Fibroblast of villous mesenchyme (primary cell): ENCODE data around the gene ZEB1. TPM values are rescaled to one million over a fixed set of nuclear protein-coding genes. Genes with fewer than 3 reads are reported as not detected.
A peak's percentile ranks its signal among the peaks of the same experiment; 100 is the strongest.
"Not testable (repeated sequence)": the region's sequence is repeated elsewhere in the genome, so short reads cannot be mapped to it uniquely, and the experiment has no call there.

Experiments
- DNase-seq: peaks from one replicate; pipeline ENCODE4 v3.0.0-alpha.2; 2010; ENCODE audit warnings: low read depth
- H3K4me3 ChIP-seq: 2 replicates; pipeline ENCODE4 v1.5.1; 2011; ENCODE audit warnings: low read depth, mild to moderate bottlenecking, low read length
- total RNA-seq: library from RNA; depleted of rRNA; stranded (reverse); fragments of >200 nt; gene quantifications from 2 replicates; pipeline ENCODE4 v1.2.3, GENCODE V29; 2012
- TF ChIP-seq, protein P1 (sequence below): IDR thresholded peaks from 2 replicates; pipeline ENCODE4 v1.5.1; 2012; ENCODE audit warnings: low read depth, mild to moderate bottlenecking, low read length; ENCODE audit not compliant: insufficient read depth

The ZEB1 gene
- total RNA-seq, 1 donor: 89.8 TPM

GRCh38 chr10:31362023-31362641 is 43.1 kb downstream of the ZEB1 start:
- H3K4me3 ChIP-seq: no peak overlapping the region
- TF ChIP-seq, protein P1, sequence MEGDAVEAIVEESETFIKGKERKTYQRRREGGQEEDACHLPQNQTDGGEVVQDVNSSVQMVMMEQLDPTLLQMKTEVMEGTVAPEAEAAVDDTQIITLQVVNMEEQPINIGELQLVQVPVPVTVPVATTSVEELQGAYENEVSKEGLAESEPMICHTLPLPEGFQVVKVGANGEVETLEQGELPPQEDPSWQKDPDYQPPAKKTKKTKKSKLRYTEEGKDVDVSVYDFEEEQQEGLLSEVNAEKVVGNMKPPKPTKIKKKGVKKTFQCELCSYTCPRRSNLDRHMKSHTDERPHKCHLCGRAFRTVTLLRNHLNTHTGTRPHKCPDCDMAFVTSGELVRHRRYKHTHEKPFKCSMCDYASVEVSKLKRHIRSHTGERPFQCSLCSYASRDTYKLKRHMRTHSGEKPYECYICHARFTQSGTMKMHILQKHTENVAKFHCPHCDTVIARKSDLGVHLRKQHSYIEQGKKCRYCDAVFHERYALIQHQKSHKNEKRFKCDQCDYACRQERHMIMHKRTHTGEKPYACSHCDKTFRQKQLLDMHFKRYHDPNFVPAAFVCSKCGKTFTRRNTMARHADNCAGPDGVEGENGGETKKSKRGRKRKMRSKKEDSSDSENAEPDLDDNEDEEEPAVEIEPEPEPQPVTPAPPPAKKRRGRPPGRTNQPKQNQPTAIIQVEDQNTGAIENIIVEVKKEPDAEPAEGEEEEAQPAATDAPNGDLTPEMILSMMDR: no peak
- DNase-seq: no peak

GRCh38 chr10:31363696-31364095 is 44.7 kb downstream of the ZEB1 start:
- not testable (repeated sequence) for H3K4me3 ChIP-seq, DNase-seq

DNA sequence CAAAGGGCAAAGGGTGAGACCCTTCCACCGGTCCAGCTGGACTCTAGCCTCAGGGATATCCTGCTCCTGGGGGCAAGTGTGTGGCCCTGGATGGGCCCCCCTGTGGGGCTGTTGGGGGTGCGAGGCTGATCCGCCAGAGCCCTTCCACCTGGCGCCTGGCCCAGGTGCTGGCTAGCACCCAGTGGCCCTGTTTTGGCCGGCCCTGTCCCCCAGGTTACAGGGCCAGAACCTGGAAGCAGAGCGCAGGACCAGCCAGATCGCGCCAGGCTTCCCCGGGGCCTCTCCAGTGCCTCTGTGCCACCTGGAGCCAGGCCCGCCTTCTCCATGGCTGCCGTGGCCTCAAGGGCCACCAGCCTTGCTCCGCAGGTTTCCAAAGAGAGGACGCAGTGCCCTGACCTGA is 45.2 kb downstream of the ZEB1 start:
- not testable (repeated sequence) for H3K4me3 ChIP-seq, DNase-seq

GRCh38 chr10:31366703-31367102 is 47.7 kb downstream of the ZEB1 start:
- TF ChIP-seq, protein P1: no peak
- no peak for DNase-seq

GRCh38 chr10:31368724-31369123 is 49.7 kb downstream of the ZEB1 start:
- TF ChIP-seq, protein P1: no peak
- DNase-seq: peak; percentile 48
- H3K4me3 ChIP-seq: no peak overlapping the region

More at GRCh38 chr10:31366703-31367102, 47.7 kb downstream of the ZEB1 start:
- H3K4me3 ChIP-seq: no peak overlapping the region

GRCh38 chr10:31372439-31372838 is 53.4 kb downstream of the ZEB1 start:
- no peak overlapping the region for H3K4me3 ChIP-seq
- TF ChIP-seq, protein P1: no peak
- no peak for DNase-seq

DNA sequence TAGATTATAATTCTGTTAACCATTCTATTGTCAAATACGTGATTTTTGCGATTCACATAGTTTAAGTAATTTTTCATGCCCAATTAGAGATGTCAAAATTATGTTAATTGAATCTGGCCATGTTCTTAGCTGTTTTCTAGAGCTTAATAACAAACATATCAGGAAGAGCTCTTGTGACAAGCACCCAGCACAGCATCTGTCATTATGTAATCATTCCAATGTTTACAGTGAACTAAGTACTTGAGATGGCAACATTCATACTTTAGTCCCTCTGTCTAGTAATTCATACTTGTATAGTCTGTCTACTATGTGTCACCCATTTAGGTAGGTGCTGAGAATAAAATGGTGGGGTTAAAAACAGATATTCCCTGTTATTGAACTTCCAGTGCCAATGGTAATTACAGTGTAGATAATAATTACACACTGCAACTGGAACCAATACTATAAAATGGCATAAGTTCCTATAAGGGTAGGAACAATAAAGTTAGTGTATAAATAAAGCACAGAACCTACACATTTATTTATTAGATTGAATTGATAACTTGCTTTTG is 55.2 kb downstream of the ZEB1 start:
- TF ChIP-seq, protein P1: no peak
- no peak overlapping the region for H3K4me3 ChIP-seq
- peak; percentile 69 for DNase-seq

- TF ChIP-seq, protein P1: no peak
- no peak overlapping the region for H3K4me3 ChIP-seq
- no peak for DNase-seq
Observed at GRCh38 chr10:31381171-31381570, 62.2 kb downstream of the ZEB1 start.
